BJ (cell line): ENCODE results near the gene SLX4IP. TPM values are rescaled to one million over a fixed set of nuclear protein-coding genes. Genes with fewer than 3 reads are reported as not detected.

Source experiments
- CTCF ChIA-PET: fragments of 350-600 bp; formaldehyde crosslinking; extraction: SDS; loops from one replicate; lab custom pipeline; 2021; ENCODE audit warnings: antibody characterized with exemption, inconsistent platforms; lab: Yijun Ruan, JAX
- POLR2A ChIA-PET: fragments of 300-600 bp; sonication (Branson Sonifier 250); formaldehyde crosslinking; extraction: SDS; loops from one replicate; lab custom pipeline; 2021; ENCODE audit warnings: antibody characterized with exemption; lab: Charles Lee
- DNase-seq: peaks from one replicate; pipeline ENCODE4 v3.0.0-alpha.2; 2011; ENCODE audit warnings: low read depth
- H3K27me3 ChIP-seq: 2 replicates; pipeline ENCODE4 v1.6.0; 2011; ENCODE audit warnings: low read length; ENCODE audit not compliant: control insufficient read depth, insufficient read depth
- H3K36me3 ChIP-seq: 2 replicates; pipeline ENCODE4 v1.5.1; 2011; ENCODE audit warnings: low read length; ENCODE audit not compliant: control insufficient read depth, insufficient read depth
- H3K4me3 ChIP-seq: 2 replicates; pipeline ENCODE4 v1.5.1; 2011; ENCODE audit warnings: low read depth, mild to moderate bottlenecking, control low read depth, low read length
- CTCF ChIP-seq: IDR thresholded peaks from 2 replicates; pipeline ENCODE4 v1.5.1; 2011; ENCODE audit warnings: low read depth, mild to moderate bottlenecking, control low read depth, inconsistent platforms, low read length, moderate library complexity; ENCODE audit not compliant: insufficient read depth
- polyA plus RNA-seq: library from polyadenylated mRNA; depleted of rRNA; stranded (reverse); fragments of >200 nt; gene quantifications from 2 replicates; pipeline ENCODE4 v1.2.3, GENCODE V29; 2011

The SLX4IP gene
- polyA plus RNA-seq, 1 experiment = 1.6 TPM

- Histone ChIP-seq H3K4me3 (no peak overlapping the region), H3K36me3 (no peaks in the 10 kb centered on the region; the same call in 1 of the 2 replicates), H3K27me3 (no peaks in the 10 kb centered on the region)
- POLR2A ChIA-PET = no interaction called here
- DNase-seq = no peak
- TF ChIP-seq CTCF = no peak
- CTCF ChIA-PET = interaction anchor here (1.0 kb wide), 1 partner anchor 704 kb away, joined by 4 read pairs; no protein-coding TSS in a partner anchor
These were observed 233.7 kb downstream of the SLX4IP start for GRCh38 chr20:10668677-10669368.

- Histone ChIP-seq H3K27me3 (no peaks in the 10 kb centered on the region), H3K4me3 (no peak overlapping the region), H3K36me3 (no peaks in the 10 kb centered on the region; the same call in 1 of the 2 replicates)
- no peak for DNase-seq
- ChIA-PET POLR2A (no interaction called here), CTCF (interaction anchor here (1.7 kb wide), 1 partner anchor 60 kb away, joined by 5 read pairs; no protein-coding TSS in a partner anchor)
- TF ChIP-seq CTCF = no peak
These were observed 234.8 kb downstream of the SLX4IP start for GRCh38 chr20:10669843-10670446.

GRCh38 chr20:10670501-10671220 lies 235.6 kb downstream of the SLX4IP start:
- no peaks in the 10 kb centered on the region for H3K27me3 ChIP-seq
- ChIA-PET POLR2A (no interaction called here), CTCF (interaction anchor here (0.8 to 1.9 kb wide), 12 partner anchors 10 to 872 kb away, joined by 3 to 16 read pairs (median 4); no protein-coding TSS in a partner anchor)
- peak overlapping the region; percentile 52; the same call in 1 of the 2 replicates for H3K4me3 ChIP-seq
- TF ChIP-seq CTCF = no peak
- DNase-seq = no peak
- no peaks in the 10 kb centered on the region; the same call in 1 of the 2 replicates for H3K36me3 ChIP-seq

GRCh38 chr20:10671221-10671918 lies 236.3 kb downstream of the SLX4IP start:
- POLR2A ChIA-PET = no interaction called here
- peak; percentile 32 for DNase-seq
- Histone ChIP-seq H3K4me3 (peak overlapping the region; percentile 52), H3K27me3 (0 out of 2 replicates have a peak, but pooled peaks cover 2% of the 10 kb centered on the region), H3K36me3 (no peaks in the 10 kb centered on the region; the same call in 1 of the 2 replicates)
- CTCF ChIA-PET = interaction anchor here (0.7 to 1.9 kb wide), 16 partner anchors 10 to 873 kb away, joined by 3 to 16 read pairs (median 4); no protein-coding TSS in a partner anchor
- TF ChIP-seq CTCF = peak; percentile 78
